WTC11 (cell line): ENCODE results near the gene PCSK9. TPM values are rescaled to one million over a fixed set of nuclear protein-coding genes. Genes with fewer than 3 reads are reported as not detected.
A peak's percentile ranks its signal among the peaks of the same experiment; 100 is the strongest.

Source experiments
- ATAC-seq: fragments of 200-7000 bp; cut with Tn5 transposase; 2 replicates; pipeline ENCODE4 v1.10.0; 2021; ENCODE audit warnings: mild to moderate bottlenecking, moderate library complexity
- CTCF ChIA-PET: fragments of 300-600 bp; sonication (Branson Sonifier 250); formaldehyde crosslinking; loops from one replicate; lab custom pipeline; 2021; ENCODE audit warnings: antibody characterized with exemption; lab: Charles Lee
- POLR2A ChIA-PET: fragments of 350-600 bp; sonication (Branson Sonifier 250); formaldehyde crosslinking; loops from one replicate; lab custom pipeline; 2021; ENCODE audit warnings: antibody characterized with exemption; lab: Charles Lee
- DNase-seq: peaks from one replicate; pipeline ENCODE4 v3.0.0; 2021; ENCODE audit warnings: low spot score
- H3K27ac Mint-ChIP-seq: 2 replicates; pipeline ENCODE4 v1.8.0; 2021; ENCODE audit warnings: mixed read lengths
- H3K27me3 Mint-ChIP-seq: 2 replicates; pipeline ENCODE4 v1.8.0; 2021; ENCODE audit warnings: low read depth, mild to moderate bottlenecking, moderate library complexity, mixed read lengths
- H3K36me3 Mint-ChIP-seq: 2 replicates; pipeline ENCODE4 v1.8.0; 2021; ENCODE audit warnings: mixed read lengths
- H3K4me1 Mint-ChIP-seq: 2 replicates; pipeline ENCODE4 v1.8.0; 2022; ENCODE audit warnings: mixed read lengths
- H3K4me3 Mint-ChIP-seq: 2 replicates; pipeline ENCODE4 v1.8.0; 2021; ENCODE audit warnings: mild to moderate bottlenecking, moderate library complexity, mixed read lengths
- H3K9me3 Mint-ChIP-seq: 2 replicates; pipeline ENCODE4 v1.8.0; 2021; ENCODE audit warnings: mixed read lengths
- EMX1 ChIP-seq: fragments of 250-450 bp; sonication (Bioruptor Pico); IDR thresholded peaks from 2 replicates; pipeline ENCODE4 v1.8.0; 2021; ENCODE audit warnings: mild to moderate bottlenecking
- TEAD1 ChIP-seq: sonication (generic); formaldehyde crosslinking; IDR thresholded peaks from 2 replicates; pipeline ENCODE4 v1.8.0; 2022; ENCODE audit warnings: mild to moderate bottlenecking, missing genetic modification reagents
- ZNF263 ChIP-seq: sonication (generic); formaldehyde crosslinking; IDR thresholded peaks from 2 replicates; pipeline ENCODE4 v1.8.1; 2022; ENCODE audit warnings: low read depth, mild to moderate bottlenecking, moderate library complexity, missing genetic modification reagents
- ZNF317 ChIP-seq: sonication (generic); formaldehyde crosslinking; IDR thresholded peaks from 2 replicates; pipeline ENCODE4 v1.8.1; 2023; ENCODE audit warnings: low read depth, mild to moderate bottlenecking, moderate library complexity, missing genetic modification reagents, borderline replicate concordance
- total RNA-seq: library from RNA; stranded (reverse); gene quantifications from 3 replicates; pipeline ENCODE4 v1.2.3, GENCODE V29; 2021
- TF ChIP-seq, protein P1 (sequence below): sonication (generic); formaldehyde crosslinking; IDR thresholded peaks from 2 replicates; pipeline ENCODE4 v1.8.1; 2022; ENCODE audit warnings: mild to moderate bottlenecking, missing genetic modification reagents, moderate library complexity, borderline replicate concordance
- TF ChIP-seq, protein P2 (sequence below): sonication (generic); formaldehyde crosslinking; IDR thresholded peaks from 2 replicates; pipeline ENCODE4 v1.8.1; 2022; ENCODE audit warnings: low read depth, mild to moderate bottlenecking, moderate library complexity, missing genetic modification reagents, borderline replicate concordance
- TF ChIP-seq, protein P3 (sequence below): sonication (generic); formaldehyde crosslinking; IDR thresholded peaks from 2 replicates; pipeline ENCODE4 v1.8.1; 2023; ENCODE audit warnings: mild to moderate bottlenecking, missing genetic modification reagents
- TF ChIP-seq, protein P4 (sequence below): sonication (generic); formaldehyde crosslinking; conservative IDR thresholded peaks from 2 replicates; pipeline ENCODE4 v1.8.1; 2022; ENCODE audit warnings: mild to moderate bottlenecking, missing genetic modification reagents
- TF ChIP-seq, protein P5 (sequence below): sonication (generic); formaldehyde crosslinking; IDR thresholded peaks from 2 replicates; pipeline ENCODE4 v1.8.1; 2023; ENCODE audit warnings: mild to moderate bottlenecking, missing genetic modification reagents
- TF ChIP-seq, protein P6 (sequence below): sonication (generic); formaldehyde crosslinking; conservative IDR thresholded peaks from 2 replicates; pipeline ENCODE4 v1.8.1; 2023; ENCODE audit warnings: mild to moderate bottlenecking, low read depth, missing genetic modification reagents, moderate library complexity
- TF ChIP-seq, protein P7 (sequence below): sonication (generic); formaldehyde crosslinking; IDR thresholded peaks from 2 replicates; pipeline ENCODE4 v1.8.0; 2023; ENCODE audit warnings: missing genetic modification reagents
- TF ChIP-seq, protein P8 (sequence below): fragments of 200-600 bp; IDR thresholded peaks from 2 replicates; pipeline ENCODE4 v1.8.0; 2022; ENCODE audit warnings: antibody characterized with exemption
- TF ChIP-seq, protein P9 (sequence below): fragments of 250-450 bp; sonication (Bioruptor Pico); IDR thresholded peaks from 2 replicates; pipeline ENCODE4 v1.9.0; 2021; ENCODE audit warnings: mild to moderate bottlenecking
- TF ChIP-seq, protein P10 (sequence below): sonication (generic); formaldehyde crosslinking; IDR thresholded peaks from 2 replicates; pipeline ENCODE4 v1.8.0; 2022; ENCODE audit warnings: mild to moderate bottlenecking, missing genetic modification reagents

The PCSK9 gene
- total RNA-seq, 1 experiment from 2014 or later: 73.2 TPM

DNA sequence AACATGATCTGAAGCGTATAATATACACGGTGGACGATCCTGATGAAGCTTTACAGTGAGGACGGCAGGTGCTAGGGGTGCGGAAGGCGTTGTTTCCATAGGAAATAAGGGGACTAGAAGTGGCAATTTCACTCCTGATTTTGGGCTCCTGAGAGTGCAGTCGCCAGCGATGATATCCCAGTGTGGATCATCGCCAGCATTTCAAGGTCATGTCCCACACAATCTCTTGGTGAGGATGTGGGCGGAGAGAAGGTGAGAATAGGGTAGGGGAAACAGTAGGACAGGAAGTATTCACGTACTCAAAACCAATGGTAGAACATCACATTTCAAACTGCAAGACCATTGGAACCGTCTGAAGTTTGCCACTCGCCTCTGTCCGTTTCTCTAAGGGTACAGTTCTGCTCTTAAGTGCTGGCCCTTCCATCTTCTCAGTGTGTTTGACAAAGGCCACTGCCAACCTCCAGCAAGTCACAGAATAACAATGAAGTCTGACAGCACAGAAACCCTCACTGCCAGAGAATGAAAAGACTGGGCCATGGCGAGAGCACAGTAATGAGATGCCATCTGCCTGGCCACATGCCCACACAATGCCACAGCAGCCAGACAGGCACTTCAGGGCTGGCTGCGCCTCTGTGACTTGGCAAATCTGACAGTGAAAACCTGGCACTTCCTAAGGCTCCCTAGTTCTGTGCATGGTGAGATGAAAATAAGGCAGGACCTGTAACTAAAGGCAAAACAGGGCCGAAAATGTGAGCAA lies 27.9 kb downstream of the PCSK9 start:
- DNase-seq (no peak), ATAC-seq (no peak)
- ChIA-PET CTCF (interaction anchor here (1.7 kb wide), 1 partner anchor 45 kb away, joined by 5 read pairs; no protein-coding TSS in a partner anchor), POLR2A (no interaction called here)
- Mint-ChIP-seq H3K9me3 (no peaks in the 10 kb centered on the region), H3K4me1 (no peaks in the 10 kb centered on the region), H3K36me3 (peaks cover 47% of the 10 kb centered on the region), H3K4me3 (no peak overlapping the region), H3K27me3 (no peaks in the 10 kb centered on the region), H3K27ac (no peak overlapping the region)
- TF ChIP-seq, protein P1, sequence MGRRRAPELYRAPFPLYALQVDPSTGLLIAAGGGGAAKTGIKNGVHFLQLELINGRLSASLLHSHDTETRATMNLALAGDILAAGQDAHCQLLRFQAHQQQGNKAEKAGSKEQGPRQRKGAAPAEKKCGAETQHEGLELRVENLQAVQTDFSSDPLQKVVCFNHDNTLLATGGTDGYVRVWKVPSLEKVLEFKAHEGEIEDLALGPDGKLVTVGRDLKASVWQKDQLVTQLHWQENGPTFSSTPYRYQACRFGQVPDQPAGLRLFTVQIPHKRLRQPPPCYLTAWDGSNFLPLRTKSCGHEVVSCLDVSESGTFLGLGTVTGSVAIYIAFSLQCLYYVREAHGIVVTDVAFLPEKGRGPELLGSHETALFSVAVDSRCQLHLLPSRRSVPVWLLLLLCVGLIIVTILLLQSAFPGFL (CRISPR knock-in tag): 0 out of 2 replicates have a peak, but pooled peaks have one; percentile 31
- TF ChIP-seq, protein P2, sequence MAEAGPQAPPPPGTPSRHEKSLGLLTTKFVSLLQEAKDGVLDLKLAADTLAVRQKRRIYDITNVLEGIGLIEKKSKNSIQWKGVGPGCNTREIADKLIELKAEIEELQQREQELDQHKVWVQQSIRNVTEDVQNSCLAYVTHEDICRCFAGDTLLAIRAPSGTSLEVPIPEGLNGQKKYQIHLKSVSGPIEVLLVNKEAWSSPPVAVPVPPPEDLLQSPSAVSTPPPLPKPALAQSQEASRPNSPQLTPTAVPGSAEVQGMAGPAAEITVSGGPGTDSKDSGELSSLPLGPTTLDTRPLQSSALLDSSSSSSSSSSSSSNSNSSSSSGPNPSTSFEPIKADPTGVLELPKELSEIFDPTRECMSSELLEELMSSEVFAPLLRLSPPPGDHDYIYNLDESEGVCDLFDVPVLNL (CRISPR knock-in tag): no peak

DNA sequence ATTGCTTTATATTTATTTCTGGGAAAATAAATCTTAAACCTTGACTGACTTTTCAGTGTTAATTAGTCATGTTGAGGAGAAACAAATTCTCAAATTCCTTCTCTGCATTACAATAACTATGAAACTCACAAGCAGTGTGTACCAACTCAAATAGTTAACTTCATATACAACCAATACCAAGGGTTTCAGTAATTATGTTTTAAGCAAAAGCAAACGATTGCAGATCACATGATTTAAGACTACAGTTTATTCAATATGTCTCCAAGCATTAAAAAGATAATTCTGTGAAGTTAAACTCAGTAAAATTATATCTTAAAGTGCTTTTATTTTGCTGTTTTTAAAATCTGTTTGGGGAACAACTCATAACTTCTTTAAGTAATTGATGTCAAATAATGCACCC lies 28.6 kb downstream of the PCSK9 start:
- ChIA-PET CTCF (interaction anchor here (1.2 kb wide), 1 partner anchor 46 kb away, joined by 4 read pairs; no protein-coding TSS in a partner anchor), POLR2A (no interaction called here)
- ATAC-seq (no peak), DNase-seq (no peak)
- Mint-ChIP-seq H3K27ac (no peak overlapping the region), H3K9me3 (no peaks in the 10 kb centered on the region), H3K4me1 (no peaks in the 10 kb centered on the region), H3K27me3 (no peaks in the 10 kb centered on the region), H3K4me3 (no peak overlapping the region), H3K36me3 (peaks cover 51% of the 10 kb centered on the region)
- TF ChIP-seq, protein P3, sequence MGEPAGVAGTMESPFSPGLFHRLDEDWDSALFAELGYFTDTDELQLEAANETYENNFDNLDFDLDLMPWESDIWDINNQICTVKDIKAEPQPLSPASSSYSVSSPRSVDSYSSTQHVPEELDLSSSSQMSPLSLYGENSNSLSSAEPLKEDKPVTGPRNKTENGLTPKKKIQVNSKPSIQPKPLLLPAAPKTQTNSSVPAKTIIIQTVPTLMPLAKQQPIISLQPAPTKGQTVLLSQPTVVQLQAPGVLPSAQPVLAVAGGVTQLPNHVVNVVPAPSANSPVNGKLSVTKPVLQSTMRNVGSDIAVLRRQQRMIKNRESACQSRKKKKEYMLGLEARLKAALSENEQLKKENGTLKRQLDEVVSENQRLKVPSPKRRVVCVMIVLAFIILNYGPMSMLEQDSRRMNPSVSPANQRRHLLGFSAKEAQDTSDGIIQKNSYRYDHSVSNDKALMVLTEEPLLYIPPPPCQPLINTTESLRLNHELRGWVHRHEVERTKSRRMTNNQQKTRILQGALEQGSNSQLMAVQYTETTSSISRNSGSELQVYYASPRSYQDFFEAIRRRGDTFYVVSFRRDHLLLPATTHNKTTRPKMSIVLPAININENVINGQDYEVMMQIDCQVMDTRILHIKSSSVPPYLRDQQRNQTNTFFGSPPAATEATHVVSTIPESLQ: no peak
- TF ChIP-seq, protein P4, sequence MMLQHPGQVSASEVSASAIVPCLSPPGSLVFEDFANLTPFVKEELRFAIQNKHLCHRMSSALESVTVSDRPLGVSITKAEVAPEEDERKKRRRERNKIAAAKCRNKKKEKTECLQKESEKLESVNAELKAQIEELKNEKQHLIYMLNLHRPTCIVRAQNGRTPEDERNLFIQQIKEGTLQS (CRISPR knock-in tag): no peak
- TF ChIP-seq, protein P5, sequence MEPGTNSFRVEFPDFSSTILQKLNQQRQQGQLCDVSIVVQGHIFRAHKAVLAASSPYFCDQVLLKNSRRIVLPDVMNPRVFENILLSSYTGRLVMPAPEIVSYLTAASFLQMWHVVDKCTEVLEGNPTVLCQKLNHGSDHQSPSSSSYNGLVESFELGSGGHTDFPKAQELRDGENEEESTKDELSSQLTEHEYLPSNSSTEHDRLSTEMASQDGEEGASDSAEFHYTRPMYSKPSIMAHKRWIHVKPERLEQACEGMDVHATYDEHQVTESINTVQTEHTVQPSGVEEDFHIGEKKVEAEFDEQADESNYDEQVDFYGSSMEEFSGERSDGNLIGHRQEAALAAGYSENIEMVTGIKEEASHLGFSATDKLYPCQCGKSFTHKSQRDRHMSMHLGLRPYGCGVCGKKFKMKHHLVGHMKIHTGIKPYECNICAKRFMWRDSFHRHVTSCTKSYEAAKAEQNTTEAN (CRISPR knock-in tag): no peak
- TF ChIP-seq, protein P6, sequence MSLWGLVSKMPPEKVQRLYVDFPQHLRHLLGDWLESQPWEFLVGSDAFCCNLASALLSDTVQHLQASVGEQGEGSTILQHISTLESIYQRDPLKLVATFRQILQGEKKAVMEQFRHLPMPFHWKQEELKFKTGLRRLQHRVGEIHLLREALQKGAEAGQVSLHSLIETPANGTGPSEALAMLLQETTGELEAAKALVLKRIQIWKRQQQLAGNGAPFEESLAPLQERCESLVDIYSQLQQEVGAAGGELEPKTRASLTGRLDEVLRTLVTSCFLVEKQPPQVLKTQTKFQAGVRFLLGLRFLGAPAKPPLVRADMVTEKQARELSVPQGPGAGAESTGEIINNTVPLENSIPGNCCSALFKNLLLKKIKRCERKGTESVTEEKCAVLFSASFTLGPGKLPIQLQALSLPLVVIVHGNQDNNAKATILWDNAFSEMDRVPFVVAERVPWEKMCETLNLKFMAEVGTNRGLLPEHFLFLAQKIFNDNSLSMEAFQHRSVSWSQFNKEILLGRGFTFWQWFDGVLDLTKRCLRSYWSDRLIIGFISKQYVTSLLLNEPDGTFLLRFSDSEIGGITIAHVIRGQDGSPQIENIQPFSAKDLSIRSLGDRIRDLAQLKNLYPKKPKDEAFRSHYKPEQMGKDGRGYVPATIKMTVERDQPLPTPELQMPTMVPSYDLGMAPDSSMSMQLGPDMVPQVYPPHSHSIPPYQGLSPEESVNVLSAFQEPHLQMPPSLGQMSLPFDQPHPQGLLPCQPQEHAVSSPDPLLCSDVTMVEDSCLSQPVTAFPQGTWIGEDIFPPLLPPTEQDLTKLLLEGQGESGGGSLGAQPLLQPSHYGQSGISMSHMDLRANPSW (CRISPR knock-in tag): no peak
- TF ChIP-seq, protein P7, sequence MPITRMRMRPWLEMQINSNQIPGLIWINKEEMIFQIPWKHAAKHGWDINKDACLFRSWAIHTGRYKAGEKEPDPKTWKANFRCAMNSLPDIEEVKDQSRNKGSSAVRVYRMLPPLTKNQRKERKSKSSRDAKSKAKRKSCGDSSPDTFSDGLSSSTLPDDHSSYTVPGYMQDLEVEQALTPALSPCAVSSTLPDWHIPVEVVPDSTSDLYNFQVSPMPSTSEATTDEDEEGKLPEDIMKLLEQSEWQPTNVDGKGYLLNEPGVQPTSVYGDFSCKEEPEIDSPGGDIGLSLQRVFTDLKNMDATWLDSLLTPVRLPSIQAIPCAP (CRISPR knock-in tag): no peak
- TF ChIP-seq, protein P8, sequence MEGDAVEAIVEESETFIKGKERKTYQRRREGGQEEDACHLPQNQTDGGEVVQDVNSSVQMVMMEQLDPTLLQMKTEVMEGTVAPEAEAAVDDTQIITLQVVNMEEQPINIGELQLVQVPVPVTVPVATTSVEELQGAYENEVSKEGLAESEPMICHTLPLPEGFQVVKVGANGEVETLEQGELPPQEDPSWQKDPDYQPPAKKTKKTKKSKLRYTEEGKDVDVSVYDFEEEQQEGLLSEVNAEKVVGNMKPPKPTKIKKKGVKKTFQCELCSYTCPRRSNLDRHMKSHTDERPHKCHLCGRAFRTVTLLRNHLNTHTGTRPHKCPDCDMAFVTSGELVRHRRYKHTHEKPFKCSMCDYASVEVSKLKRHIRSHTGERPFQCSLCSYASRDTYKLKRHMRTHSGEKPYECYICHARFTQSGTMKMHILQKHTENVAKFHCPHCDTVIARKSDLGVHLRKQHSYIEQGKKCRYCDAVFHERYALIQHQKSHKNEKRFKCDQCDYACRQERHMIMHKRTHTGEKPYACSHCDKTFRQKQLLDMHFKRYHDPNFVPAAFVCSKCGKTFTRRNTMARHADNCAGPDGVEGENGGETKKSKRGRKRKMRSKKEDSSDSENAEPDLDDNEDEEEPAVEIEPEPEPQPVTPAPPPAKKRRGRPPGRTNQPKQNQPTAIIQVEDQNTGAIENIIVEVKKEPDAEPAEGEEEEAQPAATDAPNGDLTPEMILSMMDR: no peak
- TF ChIP-seq EMX1 (CRISPR knock-in tag): no peak
- TF ChIP-seq, protein P9, sequence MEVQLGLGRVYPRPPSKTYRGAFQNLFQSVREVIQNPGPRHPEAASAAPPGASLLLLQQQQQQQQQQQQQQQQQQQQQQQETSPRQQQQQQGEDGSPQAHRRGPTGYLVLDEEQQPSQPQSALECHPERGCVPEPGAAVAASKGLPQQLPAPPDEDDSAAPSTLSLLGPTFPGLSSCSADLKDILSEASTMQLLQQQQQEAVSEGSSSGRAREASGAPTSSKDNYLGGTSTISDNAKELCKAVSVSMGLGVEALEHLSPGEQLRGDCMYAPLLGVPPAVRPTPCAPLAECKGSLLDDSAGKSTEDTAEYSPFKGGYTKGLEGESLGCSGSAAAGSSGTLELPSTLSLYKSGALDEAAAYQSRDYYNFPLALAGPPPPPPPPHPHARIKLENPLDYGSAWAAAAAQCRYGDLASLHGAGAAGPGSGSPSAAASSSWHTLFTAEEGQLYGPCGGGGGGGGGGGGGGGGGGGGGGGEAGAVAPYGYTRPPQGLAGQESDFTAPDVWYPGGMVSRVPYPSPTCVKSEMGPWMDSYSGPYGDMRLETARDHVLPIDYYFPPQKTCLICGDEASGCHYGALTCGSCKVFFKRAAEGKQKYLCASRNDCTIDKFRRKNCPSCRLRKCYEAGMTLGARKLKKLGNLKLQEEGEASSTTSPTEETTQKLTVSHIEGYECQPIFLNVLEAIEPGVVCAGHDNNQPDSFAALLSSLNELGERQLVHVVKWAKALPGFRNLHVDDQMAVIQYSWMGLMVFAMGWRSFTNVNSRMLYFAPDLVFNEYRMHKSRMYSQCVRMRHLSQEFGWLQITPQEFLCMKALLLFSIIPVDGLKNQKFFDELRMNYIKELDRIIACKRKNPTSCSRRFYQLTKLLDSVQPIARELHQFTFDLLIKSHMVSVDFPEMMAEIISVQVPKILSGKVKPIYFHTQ (CRISPR knock-in tag): no peak
- no peak for TF ChIP-seq ZNF317 (CRISPR knock-in tag)
- TF ChIP-seq, protein P10, sequence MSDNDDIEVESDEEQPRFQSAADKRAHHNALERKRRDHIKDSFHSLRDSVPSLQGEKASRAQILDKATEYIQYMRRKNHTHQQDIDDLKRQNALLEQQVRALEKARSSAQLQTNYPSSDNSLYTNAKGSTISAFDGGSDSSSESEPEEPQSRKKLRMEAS: no peak
- TF ChIP-seq ZNF263 (CRISPR knock-in tag): no peak
- no peak for TF ChIP-seq TEAD1 (CRISPR knock-in tag)
